ENCODE results near the gene ITPR3. TPM values are rescaled to one million over a fixed set of nuclear protein-coding genes. Genes with fewer than 3 reads are reported as not detected.

The ITPR3 gene
- polyA plus RNA-seq, 1 donor (not counting 4 experiments of a cell fraction or from before 2014, with no cell fraction given): 43.3 TPM

GRCh38 chr6:33668328-33668727, 47.2 kb downstream of the ITPR3 start:
- Histone ChIP-seq H3K4me3 (ENCODE audit: control insufficient read depth in 2 of 3, extremely low read depth in 1 of 3, insufficient read depth in 2 of 3, low read depth in 1 of 3, low read length in 3 of 3) (no peak overlapping the region), H3K27ac (ENCODE audit: control insufficient read depth, insufficient read depth, low read length) (peak overlapping the region; percentile 65), H4K20me1 (ENCODE audit: control insufficient read depth, extremely low read depth, insufficient read depth, low read length) (no peaks in the 10 kb centered on the region), H3K9me1 (ENCODE audit: control insufficient read depth, extremely low read depth, insufficient read depth, low read length) (no peaks in the 10 kb centered on the region), H3K9ac (ENCODE audit: control insufficient read depth, extremely low read depth, insufficient read depth, low read length) (peak overlapping the region; percentile 45), H3K79me2 (ENCODE audit: control insufficient read depth, insufficient read depth, low read length) (no peaks in the 10 kb centered on the region), H3K4me1 (ENCODE audit: control insufficient read depth, extremely low read depth, insufficient read depth, low read length) (peaks cover 21% of the 10 kb centered on the region), H3K27me3 (ENCODE audit: control insufficient read depth, extremely low read depth, insufficient read depth, low read length) (no peaks in the 10 kb centered on the region), H3K9me3 (ENCODE audit: control insufficient read depth, low read depth, low read length) (no peaks in the 10 kb centered on the region), H3K36me3 (ENCODE audit: control insufficient read depth in 2 of 2, extremely low read depth in 1 of 2, insufficient read depth in 2 of 2, low read length in 2 of 2) (peaks cover 53 to 64% of the 10 kb centered on the region in 2 experiments), H2AFZ (ENCODE audit: control insufficient read depth, low read length) (no peak overlapping the region), H3K4me2 (ENCODE audit: control insufficient read depth, extremely low read depth, insufficient read depth, low read depth, low read length) (no peak overlapping the region)
- TF ChIP-seq, protein P1, sequence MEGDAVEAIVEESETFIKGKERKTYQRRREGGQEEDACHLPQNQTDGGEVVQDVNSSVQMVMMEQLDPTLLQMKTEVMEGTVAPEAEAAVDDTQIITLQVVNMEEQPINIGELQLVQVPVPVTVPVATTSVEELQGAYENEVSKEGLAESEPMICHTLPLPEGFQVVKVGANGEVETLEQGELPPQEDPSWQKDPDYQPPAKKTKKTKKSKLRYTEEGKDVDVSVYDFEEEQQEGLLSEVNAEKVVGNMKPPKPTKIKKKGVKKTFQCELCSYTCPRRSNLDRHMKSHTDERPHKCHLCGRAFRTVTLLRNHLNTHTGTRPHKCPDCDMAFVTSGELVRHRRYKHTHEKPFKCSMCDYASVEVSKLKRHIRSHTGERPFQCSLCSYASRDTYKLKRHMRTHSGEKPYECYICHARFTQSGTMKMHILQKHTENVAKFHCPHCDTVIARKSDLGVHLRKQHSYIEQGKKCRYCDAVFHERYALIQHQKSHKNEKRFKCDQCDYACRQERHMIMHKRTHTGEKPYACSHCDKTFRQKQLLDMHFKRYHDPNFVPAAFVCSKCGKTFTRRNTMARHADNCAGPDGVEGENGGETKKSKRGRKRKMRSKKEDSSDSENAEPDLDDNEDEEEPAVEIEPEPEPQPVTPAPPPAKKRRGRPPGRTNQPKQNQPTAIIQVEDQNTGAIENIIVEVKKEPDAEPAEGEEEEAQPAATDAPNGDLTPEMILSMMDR (optimal IDR thresholded peaks at IDR 0.05 in 1 of 3, IDR thresholded peaks at IDR 0.05 in 1 of 3, conservative IDR thresholded peaks at IDR 0.05 in 1 of 3; ENCODE audit: extremely low read depth in 1 of 3, insufficient read depth in 2 of 3, low read length in 3 of 3): no peak
- no peak for TF ChIP-seq EZH2 (IDR thresholded peaks at IDR 0.05; ENCODE audit: low read length)
- FAIRE-seq: no peak
- DNase-seq (ENCODE audit: low read depth, low spot score): no peak
- dilution Hi-C loops (cut with MboI; ENCODE audit: extremely low pct_ligation_motif_present, low sequenced_read_pairs): no loop called here

DNA sequence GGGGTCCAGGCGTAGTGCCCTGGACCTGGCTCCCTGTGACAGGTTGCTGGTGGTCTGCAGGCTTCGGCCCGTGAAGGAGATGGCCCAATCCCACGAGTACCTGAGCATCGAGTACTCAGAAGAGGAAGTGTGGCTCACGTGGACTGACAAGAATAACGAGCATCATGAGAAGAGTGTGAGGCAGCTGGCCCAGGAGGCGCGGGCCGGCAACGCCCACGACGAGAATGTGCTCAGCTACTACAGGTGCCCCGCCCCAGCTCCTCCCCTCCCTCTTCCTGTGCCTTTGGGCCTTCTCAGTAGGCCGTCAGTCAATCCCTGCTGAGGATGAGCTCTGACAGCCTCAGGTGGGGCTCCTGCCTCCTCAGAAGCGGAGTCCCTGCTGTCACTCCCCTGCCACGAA, 47.8 kb downstream of the ITPR3 start:
- peak; percentile 97 for FAIRE-seq
- Histone ChIP-seq H3K36me3 (ENCODE audit: control insufficient read depth in 2 of 2, extremely low read depth in 1 of 2, insufficient read depth in 2 of 2, low read length in 2 of 2) (peaks cover 53 to 66% of the 10 kb centered on the region in 2 experiments), H3K4me1 (ENCODE audit: control insufficient read depth, extremely low read depth, insufficient read depth, low read length) (peaks cover 21% of the 10 kb centered on the region), H3K9me3 (ENCODE audit: control insufficient read depth, low read depth, low read length) (no peaks in the 10 kb centered on the region), H3K27me3 (ENCODE audit: control insufficient read depth, extremely low read depth, insufficient read depth, low read length) (no peaks in the 10 kb centered on the region), H3K4me2 (ENCODE audit: control insufficient read depth, extremely low read depth, insufficient read depth, low read depth, low read length) (no peak overlapping the region), H2AFZ (ENCODE audit: control insufficient read depth, low read length) (no peak overlapping the region), H3K4me3 (ENCODE audit: control insufficient read depth in 2 of 3, extremely low read depth in 1 of 3, insufficient read depth in 2 of 3, low read depth in 1 of 3, low read length in 3 of 3) (no peak overlapping the region), H4K20me1 (ENCODE audit: control insufficient read depth, extremely low read depth, insufficient read depth, low read length) (no peaks in the 10 kb centered on the region), H3K27ac (ENCODE audit: control insufficient read depth, insufficient read depth, low read length) (peak overlapping the region; percentile 65), H3K79me2 (ENCODE audit: control insufficient read depth, insufficient read depth, low read length) (no peaks in the 10 kb centered on the region), H3K9ac (ENCODE audit: control insufficient read depth, extremely low read depth, insufficient read depth, low read length) (peak overlapping the region; percentile 45), H3K9me1 (ENCODE audit: control insufficient read depth, extremely low read depth, insufficient read depth, low read length) (no peaks in the 10 kb centered on the region)
- dilution Hi-C loops (cut with MboI; ENCODE audit: extremely low pct_ligation_motif_present, low sequenced_read_pairs): no loop called here
- DNase-seq (ENCODE audit: low read depth, low spot score): peak; percentile 71
- no peak for TF ChIP-seq EZH2 (IDR thresholded peaks at IDR 0.05; ENCODE audit: low read length)
- TF ChIP-seq, protein P1 (optimal IDR thresholded peaks at IDR 0.05 in 1 of 3, IDR thresholded peaks at IDR 0.05 in 1 of 3, conservative IDR thresholded peaks at IDR 0.05 in 1 of 3; ENCODE audit: extremely low read depth in 1 of 3, insufficient read depth in 2 of 3, low read length in 3 of 3): no peak

Measured in keratinocyte (primary cell).